Posterior cingulate gyrus (tissue), 11 donors: ENCODE measurements around the gene RBM28.

Experiments
- DNase-seq, 10 donors: peaks; one replicate each; pipeline versions ENCODE4 v3.0.0 to v3.0.0-alpha.2; 2020 to 2021; ENCODE audit warnings: mixed read lengths in 3 of 10
- intact Hi-C: fragments of 100-400 bp; cut with DNase I; formaldehyde crosslinking; loops from one replicate; pipeline ENCODE4 v1.15.1; 2023

The RBM28 gene

GRCh38 chr7:128378637-128379036, 34.9 kb upstream of the RBM28 start:
- peak in 2 of 10 donors; percentile 15 to 23 for DNase-seq
- intact Hi-C loops = no loop called here

GRCh38 chr7:128376077-128376476, 32.4 kb upstream of the RBM28 start:
- DNase-seq = no peak
- intact Hi-C loops = no loop called here

DNA sequence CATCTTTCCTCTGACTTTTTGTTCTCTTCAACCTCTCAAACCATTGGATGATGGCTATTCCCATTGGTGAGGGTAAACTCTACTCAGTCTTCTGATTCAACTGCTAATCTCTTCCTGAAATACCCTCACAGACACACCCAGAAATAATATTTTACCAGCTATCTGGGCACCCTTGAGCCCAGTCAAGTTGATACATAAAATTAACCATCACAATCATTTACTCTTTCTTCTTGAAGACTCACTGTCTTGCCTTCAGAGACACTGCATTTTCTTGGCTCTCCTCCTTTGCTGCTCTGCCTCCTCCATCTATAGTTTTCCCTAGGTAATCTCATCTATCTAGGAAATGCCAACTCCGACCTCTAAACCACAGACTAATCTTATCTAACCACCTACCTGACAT, 30.3 kb upstream of the RBM28 start:
- DNase-seq = no peak
- intact Hi-C loops = no loop called here

- DNase-seq = no peak
- intact Hi-C loops = no loop called here
Measured at GRCh38 chr7:128373606-128374005, 29.9 kb upstream of the RBM28 start.

GRCh38 chr7:128370491-128370890, 26.8 kb upstream of the RBM28 start:
- no peak for DNase-seq
- intact Hi-C loops = no loop called here

DNA sequence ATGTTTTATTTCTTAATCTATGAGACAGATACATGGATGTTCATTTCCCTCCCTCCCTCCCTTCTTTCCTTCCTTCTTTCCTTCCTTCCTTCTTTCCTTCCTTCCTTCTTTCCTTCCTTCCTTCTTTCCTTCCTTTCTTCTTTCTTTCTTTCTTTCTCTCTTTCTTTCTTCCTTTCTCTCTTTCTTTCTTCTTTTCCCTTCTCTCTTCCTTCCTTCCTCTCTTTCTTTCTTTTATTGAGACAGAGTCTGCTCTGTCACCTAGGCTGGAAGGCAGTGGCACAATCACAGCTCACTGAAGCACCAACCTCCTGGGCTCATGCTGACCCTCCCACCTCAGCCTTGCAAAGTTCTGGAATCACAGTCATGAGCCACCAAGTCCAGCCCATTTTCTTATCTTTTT, 23.3 kb upstream of the RBM28 start:
- peak in 1 of 10 donors; percentile 18 for DNase-seq
- intact Hi-C loops = no loop called here

GRCh38 chr7:128366300-128366699, 22.6 kb upstream of the RBM28 start:
- peak in 1 of 10 donors; percentile 31 for DNase-seq
- intact Hi-C loops = no loop called here

- intact Hi-C loops = no loop called here
- no peak for DNase-seq
Measured at GRCh38 chr7:128365432-128365831, 21.7 kb upstream of the RBM28 start.

DNA sequence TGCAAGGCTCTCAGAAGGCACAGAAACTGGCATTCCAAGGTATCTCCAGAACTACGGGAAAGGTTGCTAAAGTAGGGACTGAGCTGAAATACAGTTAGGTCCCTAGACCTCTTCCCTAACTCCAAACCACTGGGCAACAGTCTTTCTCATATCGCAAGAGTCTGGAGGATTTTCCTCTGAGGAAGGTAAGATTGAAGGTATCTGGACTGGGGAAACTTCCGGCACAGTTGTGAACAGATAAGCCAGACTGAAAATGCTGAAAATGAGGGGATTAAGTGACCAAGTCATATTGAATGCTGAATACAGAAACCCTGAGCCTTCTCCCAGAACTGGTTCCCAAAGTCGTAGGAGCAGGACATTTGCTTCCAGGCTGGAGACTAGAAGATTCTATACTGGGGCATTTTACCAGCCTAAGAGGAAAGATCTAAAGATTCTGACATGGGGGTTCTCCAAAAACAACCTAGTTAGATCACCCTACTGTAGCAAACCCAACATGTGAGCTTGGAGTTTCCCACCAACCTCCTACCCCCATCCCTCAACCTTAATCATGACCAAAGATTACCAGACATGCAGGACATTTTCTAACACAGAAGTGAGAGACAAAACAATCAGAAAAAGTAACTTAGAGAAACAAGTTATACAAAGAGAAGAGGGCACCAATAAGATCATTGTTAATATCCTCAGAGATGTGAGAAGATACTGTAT, 20.6 kb upstream of the RBM28 start:
- intact Hi-C loops = no loop called here
- no peak for DNase-seq

DNA sequence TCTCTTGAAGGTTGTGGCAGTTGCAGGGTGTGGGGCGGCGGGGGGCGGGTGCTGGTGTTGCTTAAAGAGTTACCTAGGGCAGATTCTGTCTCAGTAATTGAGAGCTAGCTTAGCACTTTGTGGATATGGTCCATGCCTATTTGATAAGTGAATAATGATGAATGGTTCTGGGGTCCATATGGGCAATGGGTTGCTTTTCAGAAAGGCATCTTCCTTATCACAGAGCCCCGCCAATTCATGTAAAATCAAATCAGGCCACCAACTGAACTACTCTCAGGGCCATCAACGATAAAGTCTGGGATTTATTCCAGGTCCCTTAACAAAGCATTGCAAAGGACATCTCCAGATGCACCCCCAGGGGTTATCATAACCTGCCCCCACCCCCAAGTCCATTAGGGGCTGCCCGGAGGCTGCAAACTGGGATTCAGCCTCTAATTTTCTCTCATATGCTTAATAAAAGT, 19.6 kb upstream of the RBM28 start:
- peak in 1 of 10 donors; percentile 8 for DNase-seq
- intact Hi-C loops = no loop called here

DNA sequence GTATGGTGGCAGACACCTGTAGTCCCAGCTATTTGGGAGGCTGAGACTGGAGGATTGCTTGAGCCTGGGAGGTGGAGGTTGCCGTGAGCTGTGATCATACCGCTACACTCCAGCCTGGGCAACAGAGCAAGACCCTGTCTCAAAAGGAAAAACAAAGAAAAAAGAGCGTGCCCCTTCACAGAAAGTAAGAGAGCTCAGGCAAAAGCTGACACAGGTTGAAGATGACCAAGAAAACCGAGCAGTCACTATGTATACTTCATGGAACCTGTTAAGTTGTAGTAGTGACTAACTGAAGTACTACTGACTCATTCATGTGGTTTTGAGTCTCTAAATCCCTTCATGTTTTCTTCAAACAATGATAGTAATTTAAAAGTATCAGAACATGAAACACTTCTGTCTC, 19.0 kb upstream of the RBM28 start:
- DNase-seq = peak in 1 of 10 donors; percentile 9
- intact Hi-C loops = no loop called here

GRCh38 chr7:128361411-128362379, 18.0 kb upstream of the RBM28 start, which contains the start of gene PRRT4:
Gene PRRT4 (minus strand): TSS chr7:128361690.
- peak in 8 of 10 donors; percentile 41 to 92 (median 56) for DNase-seq

DNA sequence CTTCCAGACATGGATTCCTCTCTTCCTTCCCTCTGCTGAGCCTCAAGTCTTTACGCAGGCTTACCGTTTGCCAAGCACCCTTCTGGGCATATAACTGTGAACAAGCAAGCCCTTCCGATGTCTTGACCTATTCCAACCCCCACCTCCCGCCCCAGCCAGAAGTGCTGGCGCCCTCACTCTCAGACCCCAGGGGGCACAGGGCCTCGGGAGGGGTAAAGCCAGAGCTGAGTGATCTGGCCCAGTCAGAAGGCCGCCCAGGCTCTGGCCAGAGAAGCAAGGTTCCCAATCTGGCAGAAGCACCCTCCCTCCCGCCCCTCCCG, 16.6 kb upstream of the RBM28 start:
- intact Hi-C loops = no loop called here
- DNase-seq = no peak

More at GRCh38 chr7:128361411-128362379, 18.0 kb upstream of the RBM28 start, which contains the start of gene PRRT4:
- intact Hi-C loops = no loop called here

DNA sequence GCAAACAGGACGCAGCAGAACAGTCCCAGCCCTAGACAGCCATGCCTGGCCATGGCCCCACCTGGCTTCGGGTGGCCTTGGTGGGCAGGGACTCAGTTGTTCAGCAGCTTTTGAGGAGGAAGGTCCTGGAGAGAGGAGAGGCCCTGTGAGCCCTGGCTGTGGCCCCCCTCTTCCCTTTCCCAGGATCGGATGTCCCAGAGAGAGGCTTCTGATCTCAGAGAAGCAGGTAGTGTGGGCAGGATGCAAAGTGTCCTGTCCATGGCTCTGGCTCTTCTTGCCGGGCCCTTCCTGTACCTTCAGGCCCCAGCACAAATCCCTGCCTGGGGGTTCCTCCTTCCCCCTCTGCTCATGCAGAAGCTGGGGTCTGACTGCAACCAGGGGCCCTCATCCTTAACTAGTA, 16.2 kb upstream of the RBM28 start:
- intact Hi-C loops = no loop called here
- peak in 1 of 10 donors; percentile 22 for DNase-seq

DNA sequence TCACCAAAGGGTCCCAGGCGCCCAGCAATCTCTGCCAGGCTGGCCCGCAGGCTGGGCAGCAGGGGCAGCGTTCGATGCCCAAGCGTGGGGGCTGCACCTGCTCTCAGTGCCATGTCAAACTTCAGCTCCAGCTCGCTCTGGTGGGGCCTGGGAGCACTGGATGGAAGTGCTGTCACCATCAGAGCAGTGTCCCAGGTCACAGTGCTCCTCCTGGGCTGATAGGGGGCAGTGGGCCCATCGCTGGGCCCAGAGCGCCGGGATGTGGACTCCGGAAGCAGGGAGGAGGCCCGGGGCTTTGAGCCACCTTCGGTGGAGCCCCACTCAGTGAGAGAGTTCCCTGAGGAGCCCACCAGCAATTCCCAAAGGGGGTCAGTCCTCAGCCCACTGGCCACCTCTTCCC, 15.6 kb upstream of the RBM28 start:
- intact Hi-C loops = no loop called here
- DNase-seq = peak in 1 of 10 donors; percentile 41

- DNase-seq = no peak
- intact Hi-C loops = no loop called here
Measured at GRCh38 chr7:128358233-128358632, 14.5 kb upstream of the RBM28 start.

DNA sequence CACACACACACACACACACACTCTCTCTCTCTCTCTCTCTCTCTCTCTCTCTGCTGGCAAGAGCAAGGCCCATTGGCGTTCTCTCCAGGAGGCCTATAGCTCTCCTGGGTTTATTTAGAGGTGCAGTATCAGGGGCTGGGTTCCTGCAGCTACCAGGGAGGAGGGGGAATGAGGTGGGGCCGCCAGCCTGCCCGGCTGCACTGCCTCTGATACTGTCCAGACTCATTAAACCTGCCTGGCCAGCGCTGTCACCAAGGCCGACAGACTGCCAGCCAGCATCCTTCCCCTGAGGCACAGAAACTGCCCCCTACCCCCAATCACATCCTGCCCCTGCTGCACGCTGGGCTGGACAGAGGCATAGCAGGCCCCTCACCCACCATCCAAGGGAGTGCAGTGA, 13.5 kb upstream of the RBM28 start:
- DNase-seq = peak in 1 of 10 donors; percentile 43
- intact Hi-C loops = no loop called here

- intact Hi-C loops = no loop called here
- no peak for DNase-seq
Measured at GRCh38 chr7:128356546-128357216, 13.0 kb upstream of the RBM28 start.

GRCh38 chr7:128353610-128354009, 9.9 kb upstream of the RBM28 start:
- no peak for DNase-seq
- intact Hi-C loops = no loop called here

- no peak for DNase-seq
- intact Hi-C loops = no loop called here
Measured at GRCh38 chr7:128353189-128353588, 9.5 kb upstream of the RBM28 start.

- no peak for DNase-seq
- intact Hi-C loops = no loop called here
Measured at GRCh38 chr7:128352636-128353035, 8.9 kb upstream of the RBM28 start.
